Activated CD4-positive, alpha-beta T cell treated with anti-CD3 and anti-CD28 coated beads, Interleukin-2, amount 50 U/mL, for 1 hour (primary cell): ENCODE measurements around the gene CLK2.
"Not testable (repeated sequence)": the region's sequence is repeated elsewhere in the genome, so short reads cannot be mapped to it uniquely, and the experiment has no call there.

Experiments used
- DNase-seq: peaks from one replicate; pipeline ENCODE4 v3.0.0-alpha.2; 2020

Gene CLK2

GRCh38 chr1:155241069-155241679, 32.1 kb downstream of the CLK2 start:
- DNase-seq, result peak; percentile 50

- no peak for DNase-seq
Observed at GRCh38 chr1:155236451-155236850, 36.9 kb downstream of the CLK2 start.

- not testable (repeated sequence) for DNase-seq
Observed at GRCh38 chr1:155235375-155235774, 37.9 kb downstream of the CLK2 start.

- not testable (repeated sequence) for DNase-seq
Observed at GRCh38 chr1:155233502-155233901, 39.8 kb downstream of the CLK2 start.

GRCh38 chr1:155232001-155232978, 41.0 kb downstream of the CLK2 start:
- not testable (repeated sequence) for DNase-seq

GRCh38 chr1:155231302-155231701, 42.0 kb downstream of the CLK2 start:
- not testable (repeated sequence) for DNase-seq

- no peak for DNase-seq
Observed at GRCh38 chr1:155228096-155228427, 45.2 kb downstream of the CLK2 start.

- peak; percentile 98 for DNase-seq
Observed at GRCh38 chr1:155227261-155228095, 45.8 kb downstream of the CLK2 start.

GRCh38 chr1:155226910-155227260, 46.4 kb downstream of the CLK2 start:
- peak; percentile 36 for DNase-seq

- DNase-seq, result peak; percentile 87
Observed at GRCh38 chr1:155226188-155226909, 47.0 kb downstream of the CLK2 start.

GRCh38 chr1:155225404-155225759, 47.9 kb downstream of the CLK2 start:
- DNase-seq, result not testable (repeated sequence)

- DNase-seq, result no peak
Observed at GRCh38 chr1:155223047-155223446, 50.3 kb downstream of the CLK2 start.

- not testable (repeated sequence) for DNase-seq
Observed at GRCh38 chr1:155220211-155220965, 52.9 kb downstream of the CLK2 start.

GRCh38 chr1:155219592-155220031, 53.7 kb downstream of the CLK2 start:
- DNase-seq, result no peak

- DNase-seq, result no peak
Observed at GRCh38 chr1:155218854-155219591, 54.3 kb downstream of the CLK2 start.

GRCh38 chr1:155214702-155215101, 58.6 kb downstream of the CLK2 start:
- DNase-seq, result not testable (repeated sequence)
